Measurements from ENCODE around the gene STXBP1. TPM values are rescaled to one million over a fixed set of nuclear protein-coding genes. Genes with fewer than 3 reads are reported as not detected.

STXBP1 gene
- total and polyA plus RNA-seq, 2 experiments from 2014 or later = 28.5 to 43.7 TPM

DNA sequence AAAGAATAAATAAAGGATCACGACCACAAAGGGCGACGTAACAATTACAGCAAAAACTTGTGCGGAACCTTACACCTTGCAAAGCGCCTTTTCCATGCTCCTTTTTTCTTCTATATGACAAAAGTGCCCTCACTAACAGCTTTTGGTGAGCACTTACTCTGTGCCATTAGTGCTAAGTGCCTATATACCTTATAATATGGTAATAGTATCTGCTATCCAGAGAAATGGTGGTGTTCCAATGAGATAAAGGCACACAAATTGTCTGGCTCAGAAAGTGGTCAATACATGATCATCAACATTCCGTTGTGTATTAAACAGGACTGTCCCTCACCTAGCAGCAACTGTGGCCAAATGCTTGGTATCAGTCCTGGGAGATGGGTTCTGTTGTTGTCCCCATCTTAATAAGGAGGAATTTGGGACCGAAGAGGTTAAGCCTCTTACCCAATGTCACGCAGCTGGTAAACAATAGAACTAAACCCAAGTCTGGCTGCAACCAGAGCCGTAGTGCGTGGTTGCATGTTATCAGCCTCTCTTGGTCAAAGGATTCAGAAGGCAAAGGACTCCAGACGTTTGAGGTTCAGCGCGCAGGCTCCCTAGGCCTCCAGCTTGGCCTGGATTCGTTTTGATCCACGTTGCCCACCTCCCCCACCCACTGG, 123.6 kb downstream of the STXBP1 start:
- in situ Hi-C loops (cut with MboI) = loop anchor here (10.0 kb wide), 1 partner anchor 141 kb away; no protein-coding TSS in a partner anchor
- Histone ChIP-seq H4K20me1 (ENCODE audit: insufficient read depth) (no peaks in the 10 kb centered on the region), H3K4me1 (ENCODE audit: insufficient read depth) (peaks cover 17% of the 10 kb centered on the region), H3K27ac (peak overlapping the region; percentile 19; the same call in 1 of the 2 replicates), H3K27me3 (replicated peaks; ENCODE audit: insufficient read depth) (no peaks in the 10 kb centered on the region), H3K4me3 (no peak overlapping the region), H3K36me3 (ENCODE audit: low read depth) (no peaks in the 10 kb centered on the region), H3K9me2 (ENCODE audit: insufficient read depth) (no peaks in the 10 kb centered on the region), H3K9ac (peak overlapping the region; percentile 63), H3K9me3 (ENCODE audit: low read depth) (no peaks in the 10 kb centered on the region), H3K4me2 (ENCODE audit: unreplicated experiment) (peak overlapping the region; percentile 55), H3K79me2 (ENCODE audit: insufficient read depth) (0 out of 2 replicates have a peak, but pooled peaks cover 7% of the 10 kb centered on the region), H3F3A (ENCODE audit: insufficient read depth) (peaks cover 5% of the 10 kb centered on the region; the same call in 1 of the 2 replicates), H2AFZ (no peak overlapping the region)
- DNase-seq = no peak
- WGBS, 2 experiments (ENCODE audit: low coverage in 1 of 2, low lambda C conversion rate in 2 of 2, missing lambda C conversion rate in 2 of 2) = 21 to 24% methylated on average over 15 of the region's 15 CpGs
- TF ChIP-seq EZH2 (IDR thresholded peaks at IDR 0.05; ENCODE audit: insufficient read depth, poor library complexity, severe bottlenecking) = no peak
- no peak for TF ChIP-seq EZH2phosphoT487 (IDR thresholded peaks at IDR 0.05; ENCODE audit: insufficient read depth, low read depth)

DNA sequence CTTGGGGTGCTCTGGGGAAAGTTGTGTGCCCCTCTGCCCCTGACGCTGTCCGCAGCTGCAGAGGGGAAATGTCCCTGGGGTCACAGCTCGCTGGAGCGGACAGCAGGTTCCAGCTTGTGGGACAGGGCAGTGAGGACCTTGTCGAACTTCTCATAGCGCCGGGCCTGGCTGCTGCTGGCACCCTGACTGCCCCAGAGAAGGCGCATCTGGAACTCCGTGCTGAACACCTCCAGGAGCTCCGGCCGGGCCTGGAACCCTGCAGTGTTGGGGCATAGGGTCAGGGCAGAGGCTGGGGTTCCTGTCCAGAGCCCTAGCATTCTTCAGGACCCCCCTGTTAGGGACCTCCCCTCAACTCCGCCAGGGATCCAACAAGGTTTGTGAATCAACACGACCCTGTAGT, 126.6 kb downstream of the STXBP1 start:
- Histone ChIP-seq H3K9me3 (ENCODE audit: low read depth) (no peaks in the 10 kb centered on the region), H3K4me2 (ENCODE audit: unreplicated experiment) (no peak overlapping the region), H2AFZ (no peak overlapping the region), H3K9me2 (ENCODE audit: insufficient read depth) (no peaks in the 10 kb centered on the region), H3K4me1 (ENCODE audit: insufficient read depth) (peaks cover 17% of the 10 kb centered on the region), H3F3A (ENCODE audit: insufficient read depth) (peaks cover 15% of the 10 kb centered on the region; the same call in 1 of the 2 replicates), H4K20me1 (ENCODE audit: insufficient read depth) (no peaks in the 10 kb centered on the region), H3K27me3 (replicated peaks; ENCODE audit: insufficient read depth) (no peaks in the 10 kb centered on the region), H3K4me3 (no peak overlapping the region), H3K36me3 (ENCODE audit: low read depth) (no peaks in the 10 kb centered on the region), H3K9ac (no peak overlapping the region), H3K27ac (no peak overlapping the region), H3K79me2 (ENCODE audit: insufficient read depth) (0 out of 2 replicates have a peak, but pooled peaks cover 7% of the 10 kb centered on the region)
- in situ Hi-C loops (cut with MboI) = loop anchor here (10.0 kb wide), 1 partner anchor 144 kb away; no protein-coding TSS in a partner anchor
- DNase-seq = no peak
- TF ChIP-seq EZH2 (IDR thresholded peaks at IDR 0.05; ENCODE audit: insufficient read depth, poor library complexity, severe bottlenecking) (no peak), EZH2phosphoT487 (IDR thresholded peaks at IDR 0.05; ENCODE audit: insufficient read depth, low read depth) (no peak)
- 74 to 75% methylated on average over 13 of the region's 13 CpGs for WGBS, 2 experiments (ENCODE audit: low coverage in 1 of 2, low lambda C conversion rate in 2 of 2, missing lambda C conversion rate in 2 of 2)

DNA sequence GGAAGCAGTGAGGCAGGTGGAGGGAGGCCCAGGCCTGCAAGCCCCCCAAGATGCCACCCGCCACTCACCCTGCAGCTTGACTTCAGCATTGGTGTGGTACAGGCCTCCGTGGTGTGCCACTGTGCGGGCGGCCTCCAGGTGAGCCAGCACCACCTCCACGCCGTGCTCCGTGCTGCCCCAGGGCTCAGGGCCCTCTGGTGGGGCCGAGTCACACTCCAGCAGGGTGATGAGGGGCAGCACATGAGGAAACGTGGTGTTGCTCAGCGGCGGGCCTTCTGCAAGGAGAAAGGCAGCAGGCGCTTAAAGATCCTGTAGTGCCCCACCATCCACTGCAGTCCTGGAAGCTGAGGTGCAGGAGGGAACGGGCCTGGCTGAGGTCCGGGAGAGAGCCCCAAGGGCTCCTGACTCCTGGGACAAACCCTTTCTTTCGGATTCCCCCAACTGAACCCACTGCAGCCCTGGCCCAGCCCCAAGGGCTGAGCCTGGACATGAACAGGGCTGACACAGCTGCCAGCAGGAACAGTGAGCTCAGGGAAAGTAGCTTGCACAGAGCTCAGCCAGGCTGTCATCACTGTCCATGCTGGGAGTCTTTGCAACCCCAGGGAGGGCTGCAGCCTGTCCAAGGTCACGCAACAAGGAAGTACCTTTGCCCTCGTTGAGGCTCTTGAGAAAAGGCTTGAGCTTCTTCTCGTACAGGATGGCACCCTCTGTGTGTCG, 127.7 kb downstream of the STXBP1 start:
- Histone ChIP-seq H3K9me3 (ENCODE audit: low read depth) (no peaks in the 10 kb centered on the region), H3K27ac (peak overlapping the region; percentile 86), H3K9me2 (ENCODE audit: insufficient read depth) (no peaks in the 10 kb centered on the region), H3K79me2 (ENCODE audit: insufficient read depth) (no peaks in the 10 kb centered on the region), H3F3A (ENCODE audit: insufficient read depth) (peaks cover 15% of the 10 kb centered on the region; the same call in 1 of the 2 replicates), H4K20me1 (ENCODE audit: insufficient read depth) (no peaks in the 10 kb centered on the region), H2AFZ (no peak overlapping the region), H3K4me2 (ENCODE audit: unreplicated experiment) (peak overlapping the region; percentile 36), H3K4me1 (ENCODE audit: insufficient read depth) (peaks cover 10% of the 10 kb centered on the region), H3K27me3 (replicated peaks; ENCODE audit: insufficient read depth) (no peaks in the 10 kb centered on the region), H3K9ac (peak overlapping the region; percentile 67), H3K4me3 (0 out of 2 replicates have a peak overlapping the region, but pooled peaks have one; percentile 3), H3K36me3 (ENCODE audit: low read depth) (no peaks in the 10 kb centered on the region)
- in situ Hi-C loops (cut with MboI) = loop anchor here (10.0 kb wide), 1 partner anchor 145 kb away; no protein-coding TSS in a partner anchor
- peak; percentile 38 for DNase-seq
- WGBS, 2 experiments (ENCODE audit: low coverage in 1 of 2, low lambda C conversion rate in 2 of 2, missing lambda C conversion rate in 2 of 2) = 71 to 73% methylated on average over 19 of the region's 19 CpGs
- no peak for TF ChIP-seq EZH2phosphoT487 (IDR thresholded peaks at IDR 0.05; ENCODE audit: insufficient read depth, low read depth)
- TF ChIP-seq EZH2 (IDR thresholded peaks at IDR 0.05; ENCODE audit: insufficient read depth, poor library complexity, severe bottlenecking) = no peak

DNA sequence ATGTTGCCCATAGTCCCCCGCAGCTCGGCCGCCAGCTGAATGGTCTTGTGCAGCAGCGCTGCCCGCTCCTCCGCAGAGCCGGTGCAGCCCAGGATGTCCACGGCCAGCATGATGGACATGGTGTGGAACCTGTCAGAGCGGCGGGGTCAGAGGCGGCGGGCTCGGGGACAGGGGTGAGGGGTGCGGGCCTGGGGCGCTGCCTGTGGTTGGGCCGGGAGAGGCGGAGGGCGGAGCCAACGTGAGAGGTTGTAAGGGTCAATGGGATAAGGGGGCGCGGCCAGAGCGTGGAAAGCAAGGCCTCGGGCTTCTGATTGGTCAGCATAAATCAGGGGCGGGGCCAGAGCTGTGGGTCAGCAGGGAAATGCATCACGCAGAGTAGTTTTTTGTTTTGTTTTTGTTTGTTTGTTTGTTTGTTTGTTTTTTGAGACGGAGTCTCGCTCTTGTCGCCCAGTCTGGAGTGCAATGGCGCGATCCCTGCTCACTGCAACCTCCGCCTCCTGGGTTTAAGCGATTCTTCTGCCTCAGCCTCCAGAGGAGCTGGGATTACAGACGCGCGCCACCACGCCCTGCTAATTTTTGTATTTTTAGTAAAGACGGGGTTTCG, 129.9 kb downstream of the STXBP1 start:
- Histone ChIP-seq H3K4me1 (ENCODE audit: insufficient read depth) (peaks cover 7% of the 10 kb centered on the region), H3K9me2 (ENCODE audit: insufficient read depth) (no peaks in the 10 kb centered on the region), H3K9ac (peak overlapping the region; percentile 49), H3K27ac (peak overlapping the region; percentile 33; the same call in 1 of the 2 replicates), H3K79me2 (ENCODE audit: insufficient read depth) (no peaks in the 10 kb centered on the region), H3K27me3 (replicated peaks; ENCODE audit: insufficient read depth) (no peaks in the 10 kb centered on the region; the same call in 1 of the 2 replicates), H4K20me1 (ENCODE audit: insufficient read depth) (no peaks in the 10 kb centered on the region), H3K4me2 (ENCODE audit: unreplicated experiment) (peak overlapping the region; percentile 30), H3K4me3 (peak overlapping the region; percentile 51), H2AFZ (peak overlapping the region; percentile 52), H3K9me3 (ENCODE audit: low read depth) (no peaks in the 10 kb centered on the region), H3F3A (ENCODE audit: insufficient read depth) (peaks cover 15% of the 10 kb centered on the region; the same call in 1 of the 2 replicates), H3K36me3 (ENCODE audit: low read depth) (no peaks in the 10 kb centered on the region)
- 36 to 56% methylated on average over 33 to 38 of the region's 38 CpGs for WGBS, 2 experiments (ENCODE audit: low coverage in 1 of 2, low lambda C conversion rate in 2 of 2, missing lambda C conversion rate in 2 of 2)
- peak; percentile 54 for DNase-seq
- TF ChIP-seq EZH2 (IDR thresholded peaks at IDR 0.05; ENCODE audit: insufficient read depth, poor library complexity, severe bottlenecking) = no peak
- no peak for TF ChIP-seq EZH2phosphoT487 (IDR thresholded peaks at IDR 0.05; ENCODE audit: insufficient read depth, low read depth)
- in situ Hi-C loops (cut with MboI) = no loop called here

Other genes starting within 250 kb of the STXBP1 start
- gene SLC2A8, start 215.1 kb upstream of the STXBP1 start, total RNA-seq (2014; rRNA removed; shearing (Covaris generic)) = 9.9 and 11.9 TPM in 2 replicates
- gene SLC2A8, start 215.1 kb upstream of the STXBP1 start, polyA plus RNA-seq (2016; fragmentation: Nextera tagmentation; extraction: Ambion mirVana) = 8.7 and 9.6 TPM in 2 replicates
- gene ZNF79, start 187.9 kb upstream of the STXBP1 start, total RNA-seq (2014; rRNA removed; shearing (Covaris generic)) = 3.4 and 6.9 TPM in 2 replicates
- 4.2 and 4.4 TPM in 2 replicates for gene ZNF79, start 187.9 kb upstream of the STXBP1 start, polyA plus RNA-seq (2016; fragmentation: Nextera tagmentation; extraction: Ambion mirVana)
- gene RPL12, start 160.9 kb upstream of the STXBP1 start, total RNA-seq (2014; rRNA removed; shearing (Covaris generic)) = 1,255 and 1,676 TPM in 2 replicates
- gene RPL12, start 160.9 kb upstream of the STXBP1 start, polyA plus RNA-seq (2016; fragmentation: Nextera tagmentation; extraction: Ambion mirVana) = 576 and 594 TPM in 2 replicates
- 10.5 and 15.5 TPM in 2 replicates for gene LRSAM1, start 160.8 kb upstream of the STXBP1 start, total RNA-seq (2014; rRNA removed; shearing (Covaris generic))
- gene LRSAM1, start 160.8 kb upstream of the STXBP1 start, polyA plus RNA-seq (2016; fragmentation: Nextera tagmentation; extraction: Ambion mirVana) = 14.9 TPM in 2 replicates
- gene CFAP157, start 94.7 kb downstream of the STXBP1 start, total RNA-seq (2014; rRNA removed; shearing (Covaris generic)) = not detected in 2 replicates
- gene CFAP157, start 94.7 kb downstream of the STXBP1 start, polyA plus RNA-seq (2016; fragmentation: Nextera tagmentation; extraction: Ambion mirVana) = 0.43 and 0.55 TPM in 2 replicates
- 23.1 and 33.1 TPM in 2 replicates for gene PTRH1, start 103.4 kb downstream of the STXBP1 start, total RNA-seq (2014; rRNA removed; shearing (Covaris generic))
- 34.3 and 40.3 TPM in 2 replicates for gene PTRH1, start 103.4 kb downstream of the STXBP1 start, polyA plus RNA-seq (2016; fragmentation: Nextera tagmentation; extraction: Ambion mirVana)
- gene TTC16, start 103.8 kb downstream of the STXBP1 start, total RNA-seq (2014; rRNA removed; shearing (Covaris generic)) = not detected in 2 replicates
- 0.05 and 0.06 TPM in 2 replicates for gene TTC16, start 103.8 kb downstream of the STXBP1 start, polyA plus RNA-seq (2016; fragmentation: Nextera tagmentation; extraction: Ambion mirVana)
- 2.9 and 9.0 TPM in 2 replicates for gene TOR2A, start 123.0 kb downstream of the STXBP1 start, total RNA-seq (2014; rRNA removed; shearing (Covaris generic))
- 9.2 and 10.3 TPM in 2 replicates for gene TOR2A, start 123.0 kb downstream of the STXBP1 start, polyA plus RNA-seq (2016; fragmentation: Nextera tagmentation; extraction: Ambion mirVana)
- gene SH2D3C, start 166.4 kb downstream of the STXBP1 start, total RNA-seq (2014; rRNA removed; shearing (Covaris generic)) = not detected in 2 replicates
- not detected in 2 replicates for gene SH2D3C, start 166.4 kb downstream of the STXBP1 start, polyA plus RNA-seq (2016; fragmentation: Nextera tagmentation; extraction: Ambion mirVana)
- 43.7 and 59.8 TPM in 2 replicates for gene CDK9, start 173.8 kb downstream of the STXBP1 start, total RNA-seq (2014; rRNA removed; shearing (Covaris generic))
- 58.9 and 59.7 TPM in 2 replicates for gene CDK9, start 173.8 kb downstream of the STXBP1 start, polyA plus RNA-seq (2016; fragmentation: Nextera tagmentation; extraction: Ambion mirVana)
- gene FPGS, start 190.6 kb downstream of the STXBP1 start, total RNA-seq (2014; rRNA removed; shearing (Covaris generic)) = 67.7 and 80.4 TPM in 2 replicates
- gene FPGS, start 190.6 kb downstream of the STXBP1 start, polyA plus RNA-seq (2016; fragmentation: Nextera tagmentation; extraction: Ambion mirVana) = 60.2 and 71.4 TPM in 2 replicates
- 54.5 and 57.4 TPM in 2 replicates for gene ENG, start 242.4 kb downstream of the STXBP1 start, total RNA-seq (2014; rRNA removed; shearing (Covaris generic))
- 226 and 232 TPM in 2 replicates for gene ENG, start 242.4 kb downstream of the STXBP1 start, polyA plus RNA-seq (2016; fragmentation: Nextera tagmentation; extraction: Ambion mirVana)

Data from GM23248 (cell line).